Inferior parietal cortex (tissue), 1 donor: ENCODE results near the gene BMP8A.
"Not testable (repeated sequence)": the region's sequence is repeated elsewhere in the genome, so short reads cannot be mapped to it uniquely, and the experiment has no call there.

Experiments used
- DNase-seq: peaks from one replicate; pipeline ENCODE4 v3.0.0-alpha.2; 2016; ENCODE audit errors: extremely low spot score

The BMP8A gene

GRCh38 chr1:39526466-39527189 lies 35.2 kb downstream of the BMP8A start:
- no peak for DNase-seq

- DNase-seq = not testable (repeated sequence)
Measured at GRCh38 chr1:39527190-39527579, 35.7 kb downstream of the BMP8A start.

GRCh38 chr1:39528082-39528481 lies 36.6 kb downstream of the BMP8A start:
- no peak for DNase-seq

GRCh38 chr1:39529901-39530535 lies 38.6 kb downstream of the BMP8A start:
- no peak for DNase-seq

- no peak for DNase-seq
Measured at GRCh38 chr1:39531526-39531925, 40.1 kb downstream of the BMP8A start.

- DNase-seq = no peak
Measured at GRCh38 chr1:39533442-39533841, 42.0 kb downstream of the BMP8A start.

GRCh38 chr1:39538531-39539251 lies 47.3 kb downstream of the BMP8A start:
- no peak for DNase-seq

- DNase-seq = peak; percentile 89
Measured at GRCh38 chr1:39539252-39539790, 47.9 kb downstream of the BMP8A start.

- DNase-seq = peak; percentile 77
Measured at GRCh38 chr1:39540504-39541031, 49.1 kb downstream of the BMP8A start.

GRCh38 chr1:39542924-39543323 lies 51.5 kb downstream of the BMP8A start:
- DNase-seq = no peak

- DNase-seq = no peak
Measured at GRCh38 chr1:39544327-39544726, 52.9 kb downstream of the BMP8A start.

- no peak for DNase-seq
Measured at GRCh38 chr1:39545531-39545930, 54.1 kb downstream of the BMP8A start.

- DNase-seq = no peak
Measured at GRCh38 chr1:39554277-39554676, 62.8 kb downstream of the BMP8A start.

GRCh38 chr1:39561279-39561678 lies 69.8 kb downstream of the BMP8A start:
- no peak for DNase-seq

GRCh38 chr1:39562886-39563285 lies 71.5 kb downstream of the BMP8A start:
- no peak for DNase-seq

- DNase-seq = no peak
Measured at GRCh38 chr1:39563669-39564068, 72.2 kb downstream of the BMP8A start.

GRCh38 chr1:39564340-39564739 lies 72.9 kb downstream of the BMP8A start:
- DNase-seq = no peak

GRCh38 chr1:39564941-39565340 lies 73.5 kb downstream of the BMP8A start:
- DNase-seq = no peak

GRCh38 chr1:39566441-39567137 lies 75.2 kb downstream of the BMP8A start:
- DNase-seq = no peak

- DNase-seq = no peak
Measured at GRCh38 chr1:39567302-39567701, 75.9 kb downstream of the BMP8A start.

- DNase-seq = no peak
Measured at GRCh38 chr1:39568208-39568607, 76.8 kb downstream of the BMP8A start.

GRCh38 chr1:39569034-39569433 lies 77.6 kb downstream of the BMP8A start:
- DNase-seq = no peak
